Fibroblast of skin of abdomen (primary cell): ENCODE data around the gene USP49.
A peak's percentile ranks its signal among the peaks of the same experiment; 100 is the strongest.

Experiments used
- DNase-seq: peaks from one replicate; pipeline ENCODE4 v3.0.0-alpha.2; 2013

Gene USP49

DNA sequence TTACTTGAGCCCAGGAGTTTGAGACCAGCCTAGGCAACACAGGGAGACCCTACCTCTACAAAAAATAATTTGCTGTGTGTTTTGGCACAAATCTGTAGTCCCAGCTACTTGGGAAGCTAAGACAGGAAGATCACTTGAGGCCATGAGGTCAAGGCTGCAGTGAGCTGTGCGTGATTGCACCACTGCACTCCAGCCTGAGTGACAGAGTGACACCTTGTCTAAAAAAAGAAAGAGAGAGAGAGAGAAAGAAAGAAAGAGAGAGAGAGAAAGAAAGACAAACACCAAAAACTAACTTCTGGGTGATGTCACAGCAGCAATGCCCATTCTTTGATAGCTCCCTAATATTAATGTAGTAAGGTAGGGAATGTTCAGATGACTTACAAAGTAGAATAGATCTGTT is 20.4 kb downstream of the USP49 start:
- no peak for DNase-seq

DNA sequence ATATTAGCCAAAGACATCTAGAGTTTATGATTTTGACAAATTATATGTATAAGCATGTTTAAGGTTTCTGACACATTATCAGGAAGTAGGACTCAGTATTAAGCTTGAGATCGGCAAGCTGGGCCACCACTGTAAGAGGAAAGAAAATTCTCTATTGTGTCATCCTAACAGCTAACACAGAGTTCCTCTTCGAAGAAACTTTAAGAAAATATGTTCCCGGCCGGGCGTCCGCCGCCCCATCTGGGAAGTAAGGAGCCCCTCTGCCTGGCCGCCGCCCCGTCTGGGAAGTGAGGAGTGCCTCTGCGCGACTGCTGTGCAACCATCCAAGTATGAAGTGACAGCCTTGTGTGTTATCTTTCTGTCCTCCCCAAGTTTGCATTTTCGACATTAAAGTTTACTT is 23.0 kb downstream of the USP49 start:
- DNase-seq, result no peak

- no peak for DNase-seq
These were observed 23.5 kb downstream of the USP49 start for GRCh38 chr6:41871691-41872090.

DNA sequence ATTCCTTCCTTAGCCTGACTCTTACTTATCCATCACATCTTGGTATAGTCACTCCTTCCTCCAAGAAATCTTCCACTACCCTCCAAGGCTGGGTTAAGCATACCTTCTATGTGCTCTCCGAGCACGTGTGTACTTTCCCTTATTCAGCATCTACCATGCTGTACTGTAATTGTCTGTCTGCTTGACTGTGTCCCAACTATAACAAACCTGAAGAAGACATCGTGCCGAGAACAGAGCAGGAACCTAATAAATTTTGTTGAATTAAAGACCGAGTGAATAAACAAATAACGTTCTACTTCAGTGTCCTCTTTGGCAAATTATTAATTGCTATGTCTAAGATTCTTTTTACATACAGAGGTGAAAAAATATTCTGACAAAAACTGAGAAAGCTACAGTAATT is 35.8 kb downstream of the USP49 start:
- DNase-seq, result no peak

GRCh38 chr6:41858703-41859102 is 36.5 kb downstream of the USP49 start:
- DNase-seq, result no peak

DNA sequence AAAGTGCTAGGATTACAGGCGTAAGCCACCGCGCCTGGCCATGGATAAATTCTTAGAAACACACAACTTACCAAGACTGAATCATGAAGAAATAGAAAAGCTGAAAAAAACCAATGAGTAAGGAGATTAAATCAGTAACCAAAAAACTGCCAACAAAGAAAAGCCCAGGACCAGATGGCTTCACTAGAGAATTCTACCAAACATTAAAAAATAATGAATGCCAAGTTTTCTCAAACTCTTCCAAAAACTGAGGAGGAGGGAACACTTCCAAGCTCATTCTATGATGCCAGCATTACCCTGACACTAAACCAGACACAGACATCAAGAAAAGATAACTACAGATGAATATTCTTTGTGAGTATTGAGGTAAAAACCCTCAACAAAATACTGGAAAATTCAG is 44.3 kb downstream of the USP49 start:
- no peak for DNase-seq

- peak; percentile 93 for DNase-seq
These were observed 48.4 kb downstream of the USP49 start for GRCh38 chr6:41846666-41847237.

DNA sequence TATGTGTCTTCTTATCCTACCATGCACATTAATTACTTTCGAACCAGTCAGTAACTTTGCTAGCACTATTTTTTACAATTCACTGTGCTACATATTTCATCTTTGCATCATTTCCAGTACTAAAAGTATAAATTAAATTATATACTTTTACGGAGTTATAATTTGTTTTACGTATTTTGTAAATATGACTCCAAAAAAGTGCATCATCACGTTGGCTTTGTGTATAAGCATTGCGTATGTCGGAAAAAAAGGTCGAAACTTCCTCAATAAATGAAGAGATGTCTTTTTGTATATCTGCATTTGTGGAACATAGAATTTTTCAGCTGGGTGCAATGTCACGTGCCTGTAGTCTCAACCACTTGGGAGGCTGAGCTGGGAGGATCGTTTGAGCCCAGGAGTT is 52.0 kb downstream of the USP49 start:
- no peak for DNase-seq

DNA sequence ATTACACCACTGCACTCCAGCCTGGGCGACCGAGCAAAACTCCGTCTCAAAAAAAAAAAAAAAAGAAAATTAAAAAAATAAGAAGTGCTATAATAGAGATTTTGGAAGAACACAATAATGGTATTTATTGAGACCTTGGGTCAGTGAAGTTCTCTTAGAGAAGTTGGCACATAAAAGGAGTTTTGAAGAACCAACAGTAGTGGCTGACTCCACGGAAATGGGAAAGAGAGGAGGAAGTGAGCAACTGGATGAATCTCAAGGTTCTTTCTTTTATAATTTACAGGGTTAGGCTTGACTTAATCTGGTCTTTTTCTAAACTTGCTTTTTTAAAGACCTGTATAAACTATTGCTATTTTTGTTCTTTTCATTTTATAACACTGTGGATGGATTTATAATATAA is 54.8 kb downstream of the USP49 start:
- DNase-seq, result no peak

DNA sequence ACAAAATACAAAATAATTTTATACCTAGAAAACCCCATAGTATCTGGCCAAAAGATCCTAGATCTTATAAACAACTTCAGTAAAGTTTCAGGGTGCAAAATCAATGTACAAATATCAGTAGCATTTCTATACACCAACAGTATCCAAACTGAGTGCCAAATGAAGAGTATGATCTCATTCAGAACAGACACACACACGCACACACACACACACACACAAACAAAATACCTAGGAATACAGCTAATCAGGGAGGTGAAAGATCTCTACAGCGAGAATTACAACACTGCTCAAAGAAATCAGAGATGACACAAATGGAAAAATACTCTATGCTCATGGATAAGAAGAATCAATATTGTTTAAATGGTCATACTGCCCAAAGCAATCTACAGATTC is 58.5 kb downstream of the USP49 start:
- DNase-seq, result peak; percentile 10

- no peak for DNase-seq
These were observed 59.0 kb downstream of the USP49 start for GRCh38 chr6:41836022-41836659.

GRCh38 chr6:41832263-41832662 is 62.9 kb downstream of the USP49 start:
- no peak for DNase-seq

GRCh38 chr6:41826343-41827022 is 68.7 kb downstream of the USP49 start:
- no peak for DNase-seq

DNA sequence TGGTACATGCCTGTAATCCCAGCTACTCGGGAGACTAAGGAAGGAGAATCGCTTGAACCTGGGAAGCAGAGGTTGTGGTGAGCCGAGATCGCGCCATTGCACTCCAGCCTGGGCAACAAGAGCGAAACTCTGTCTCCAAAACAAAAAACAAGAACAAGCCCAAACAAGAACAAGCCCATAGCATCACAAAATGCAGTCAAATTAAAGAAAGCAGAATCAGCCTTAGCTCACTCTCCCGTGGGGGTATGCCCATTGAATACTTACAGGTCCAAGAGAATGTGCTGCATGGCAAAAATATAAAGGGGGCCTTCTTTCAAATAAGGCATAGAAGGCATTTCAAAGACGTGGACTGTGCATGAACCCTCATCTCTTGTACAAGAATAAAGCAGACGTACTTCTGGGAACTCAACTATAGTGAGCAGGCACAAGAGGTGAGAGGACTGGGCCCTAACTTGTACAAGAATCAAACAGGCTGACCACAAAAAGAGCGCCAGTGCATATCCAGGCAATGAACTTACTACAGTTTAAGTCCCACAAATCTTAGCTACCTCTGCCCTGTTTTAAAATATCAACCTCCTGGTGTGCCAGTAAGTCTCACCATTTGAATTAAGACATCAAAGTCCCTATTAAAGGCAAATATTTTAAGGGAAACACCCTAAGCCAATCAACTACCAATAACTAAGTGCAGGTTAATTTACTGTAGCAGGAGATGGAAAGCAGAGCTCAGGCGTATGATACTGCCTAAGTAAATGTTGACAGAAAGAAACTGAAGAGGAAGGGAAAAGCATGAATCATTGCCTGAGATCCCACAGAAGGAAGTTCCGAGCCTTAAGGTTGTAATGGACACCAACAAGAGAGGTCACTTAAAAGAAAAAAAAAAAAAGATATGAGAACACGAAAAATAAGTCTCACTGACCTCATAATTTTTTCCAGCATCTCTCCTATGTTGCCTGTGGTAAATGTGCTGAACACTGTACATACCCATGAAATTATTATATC is 70.3 kb downstream of the USP49 start:
- no peak for DNase-seq

DNA sequence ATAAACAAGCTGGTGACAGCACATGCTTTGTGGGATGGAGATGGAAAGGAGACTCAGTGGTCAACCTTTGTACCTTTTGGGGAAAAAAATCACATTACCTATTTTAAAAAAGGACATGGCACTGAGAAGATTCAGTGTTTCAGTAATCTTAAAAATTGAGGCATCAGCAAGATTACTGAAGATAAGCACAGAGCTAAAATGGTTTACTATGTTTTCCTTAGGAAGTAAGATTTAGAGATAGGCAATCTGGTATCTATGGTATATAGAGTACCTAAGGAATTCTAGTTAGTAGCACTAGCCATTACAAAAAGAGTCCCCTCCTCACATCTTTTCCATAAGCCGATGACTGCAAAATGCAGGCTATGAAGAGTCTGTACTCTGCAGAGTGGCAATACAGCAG is 72.0 kb downstream of the USP49 start:
- DNase-seq, result no peak

DNA sequence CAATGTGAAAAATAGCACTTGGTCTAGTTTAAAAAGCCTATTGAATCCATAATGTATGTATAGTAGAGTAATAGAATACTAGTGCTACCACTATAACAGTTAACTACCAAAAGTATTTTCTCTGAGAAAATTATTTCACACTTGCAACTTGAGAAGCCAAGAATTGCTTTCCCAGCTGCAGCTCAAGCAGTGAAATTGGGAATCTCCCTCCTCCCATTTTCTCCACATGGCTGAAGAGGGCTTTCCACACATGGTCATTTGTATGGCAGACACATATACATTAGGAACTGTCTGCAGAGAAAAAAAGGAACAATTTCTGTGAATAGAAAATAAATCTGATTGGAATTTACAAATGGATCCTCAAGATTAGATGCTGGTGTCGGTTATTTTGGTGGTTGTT is 73.2 kb downstream of the USP49 start:
- DNase-seq, result no peak

DNA sequence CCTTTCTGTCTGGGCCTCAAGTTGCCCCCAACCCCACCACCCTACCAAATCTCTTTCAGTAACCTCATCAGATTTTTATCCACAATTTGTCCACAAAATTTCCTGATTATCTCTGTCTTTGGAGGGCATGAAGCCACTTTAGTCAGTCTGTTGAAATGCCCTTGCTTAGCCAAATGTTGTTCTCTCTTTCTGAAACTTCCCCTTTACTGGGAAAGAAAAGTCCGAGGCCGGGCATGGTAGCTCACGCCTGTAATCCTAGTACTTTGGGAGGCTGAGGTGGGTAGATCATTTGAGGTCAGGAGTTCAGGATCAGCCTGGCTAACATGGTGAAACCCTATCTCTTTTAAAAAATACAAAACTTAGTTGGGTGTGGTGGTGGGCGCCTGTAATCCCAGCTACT is 73.9 kb downstream of the USP49 start:
- no peak for DNase-seq

DNA sequence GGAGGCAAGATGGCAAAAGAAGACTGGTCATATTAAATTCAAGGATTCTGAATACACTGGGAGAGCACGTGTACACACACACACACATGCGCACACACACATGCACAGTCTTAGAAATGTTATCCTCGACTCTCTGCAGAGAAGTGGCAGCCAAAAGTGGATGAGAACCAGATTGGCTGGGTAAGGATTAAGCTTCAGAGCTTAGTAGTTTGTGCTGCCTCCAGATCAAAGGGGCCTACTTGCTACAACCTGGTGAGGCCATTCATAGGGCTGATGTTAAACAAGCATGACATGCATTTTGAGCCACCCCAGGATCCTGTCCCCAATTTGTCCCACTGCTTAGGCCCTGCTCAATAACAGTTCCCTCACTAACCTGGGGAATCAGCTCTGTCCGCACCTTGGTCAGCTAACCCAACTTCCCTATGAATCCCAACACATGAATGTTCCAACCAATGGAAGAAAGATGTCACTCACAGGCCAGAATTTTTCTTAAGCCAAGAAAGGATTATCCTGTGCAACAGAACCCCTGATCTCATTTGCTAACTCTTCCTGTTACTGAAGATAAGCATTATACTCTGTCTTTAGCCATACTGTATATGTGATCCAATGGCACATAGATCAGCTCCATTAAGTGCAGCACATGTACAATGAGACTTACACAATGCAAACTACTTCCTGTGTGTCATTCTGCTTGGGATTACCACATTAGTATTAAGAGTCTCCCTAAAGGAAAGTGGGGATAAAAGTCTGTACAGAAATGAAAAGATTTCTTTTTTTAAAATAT is 76.7 kb downstream of the USP49 start:
- no peak for DNase-seq

GRCh38 chr6:41815587-41815986 is 79.6 kb downstream of the USP49 start:
- DNase-seq, result no peak

DNA sequence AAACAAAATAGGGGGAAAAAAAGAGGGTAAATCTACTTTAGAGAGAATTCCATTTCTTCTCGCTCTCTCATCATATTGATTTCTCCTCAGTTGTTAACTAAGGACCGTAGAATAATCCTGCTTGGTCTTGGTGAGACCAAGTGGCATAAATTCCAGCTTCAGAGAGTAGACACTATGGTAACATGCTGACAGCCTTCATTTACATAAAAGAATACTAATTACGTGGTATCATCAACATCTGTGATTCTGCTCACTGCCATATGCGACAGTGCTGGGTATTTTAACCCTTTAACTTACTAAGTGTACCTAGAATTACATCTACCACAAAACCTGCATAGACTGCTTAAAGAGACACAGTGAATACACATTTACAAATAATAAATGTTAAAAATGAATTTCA is 80.5 kb downstream of the USP49 start:
- DNase-seq, result no peak

GRCh38 chr6:41813956-41814355 is 81.2 kb downstream of the USP49 start:
- DNase-seq, result no peak

GRCh38 chr6:41813469-41813868 is 81.7 kb downstream of the USP49 start:
- DNase-seq, result no peak
